ENCODE data around the gene KDELR1. TPM values are rescaled to one million over a fixed set of nuclear protein-coding genes. Genes with fewer than 3 reads are reported as not detected.

The KDELR1 gene
- total and polyA plus RNA-seq, 9 of the 15 experiments (the other 6 are each of a cell fraction or from before 2014, with no cell fraction given) = 6.1 to 165 (median 58.5) TPM

DNA sequence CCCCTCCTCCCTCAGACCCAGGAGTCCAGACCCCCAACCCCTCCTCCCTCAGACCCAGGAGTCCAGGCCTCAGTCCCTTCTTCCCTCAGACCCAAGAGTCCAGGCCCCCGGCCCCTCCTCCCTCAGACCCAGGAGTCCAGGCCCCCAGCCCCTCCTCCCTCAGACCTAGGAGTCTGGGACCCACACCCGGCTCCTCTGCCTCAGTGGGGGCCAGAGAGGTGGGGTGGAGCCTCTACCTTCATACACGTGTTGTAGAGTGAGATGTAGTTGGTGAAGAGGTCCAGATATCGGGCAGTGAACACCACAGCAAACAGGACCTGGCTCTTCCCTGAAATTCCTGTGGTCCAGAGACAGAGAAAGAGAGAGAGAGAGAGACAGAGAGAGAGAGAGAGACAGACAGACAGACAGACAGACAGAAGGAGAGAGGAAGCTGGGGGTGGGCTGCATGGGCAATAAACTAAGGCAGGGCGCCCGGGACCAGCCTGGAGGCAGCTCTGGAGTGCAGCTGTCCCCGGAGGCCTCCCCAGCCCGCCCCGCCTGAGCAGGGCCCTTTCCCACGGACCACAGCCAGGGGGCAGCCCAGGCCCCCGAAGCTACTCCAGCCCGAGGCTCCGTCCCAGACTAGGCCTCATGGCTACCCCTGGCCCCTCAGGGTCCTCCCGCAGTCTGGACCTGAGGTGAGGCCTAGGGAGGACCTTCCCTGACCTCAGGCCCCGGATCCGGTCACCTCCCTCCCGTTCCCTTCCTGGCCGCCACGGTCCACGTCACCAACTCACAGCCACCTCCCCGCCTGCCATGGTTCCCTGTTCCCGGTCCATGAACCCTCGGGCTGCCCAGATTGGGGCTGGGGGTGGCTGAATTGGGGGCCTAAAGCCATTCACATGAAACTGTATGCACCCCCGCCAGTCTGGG, 907 bp downstream of the KDELR1 start (continued):
- TF ChIP-seq, protein P1, sequence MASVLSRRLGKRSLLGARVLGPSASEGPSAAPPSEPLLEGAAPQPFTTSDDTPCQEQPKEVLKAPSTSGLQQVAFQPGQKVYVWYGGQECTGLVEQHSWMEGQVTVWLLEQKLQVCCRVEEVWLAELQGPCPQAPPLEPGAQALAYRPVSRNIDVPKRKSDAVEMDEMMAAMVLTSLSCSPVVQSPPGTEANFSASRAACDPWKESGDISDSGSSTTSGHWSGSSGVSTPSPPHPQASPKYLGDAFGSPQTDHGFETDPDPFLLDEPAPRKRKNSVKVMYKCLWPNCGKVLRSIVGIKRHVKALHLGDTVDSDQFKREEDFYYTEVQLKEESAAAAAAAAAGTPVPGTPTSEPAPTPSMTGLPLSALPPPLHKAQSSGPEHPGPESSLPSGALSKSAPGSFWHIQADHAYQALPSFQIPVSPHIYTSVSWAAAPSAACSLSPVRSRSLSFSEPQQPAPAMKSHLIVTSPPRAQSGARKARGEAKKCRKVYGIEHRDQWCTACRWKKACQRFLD (CRISPR knock-in tag; IDR thresholded peaks at IDR 0.05) = no peak
- peak; percentile 69; the same call in 1 of the 2 replicates for TF ChIP-seq ETV5 (CRISPR knock-in tag; IDR thresholded peaks at IDR 0.05; ENCODE audit: low read depth)
- TF ChIP-seq, protein P2, sequence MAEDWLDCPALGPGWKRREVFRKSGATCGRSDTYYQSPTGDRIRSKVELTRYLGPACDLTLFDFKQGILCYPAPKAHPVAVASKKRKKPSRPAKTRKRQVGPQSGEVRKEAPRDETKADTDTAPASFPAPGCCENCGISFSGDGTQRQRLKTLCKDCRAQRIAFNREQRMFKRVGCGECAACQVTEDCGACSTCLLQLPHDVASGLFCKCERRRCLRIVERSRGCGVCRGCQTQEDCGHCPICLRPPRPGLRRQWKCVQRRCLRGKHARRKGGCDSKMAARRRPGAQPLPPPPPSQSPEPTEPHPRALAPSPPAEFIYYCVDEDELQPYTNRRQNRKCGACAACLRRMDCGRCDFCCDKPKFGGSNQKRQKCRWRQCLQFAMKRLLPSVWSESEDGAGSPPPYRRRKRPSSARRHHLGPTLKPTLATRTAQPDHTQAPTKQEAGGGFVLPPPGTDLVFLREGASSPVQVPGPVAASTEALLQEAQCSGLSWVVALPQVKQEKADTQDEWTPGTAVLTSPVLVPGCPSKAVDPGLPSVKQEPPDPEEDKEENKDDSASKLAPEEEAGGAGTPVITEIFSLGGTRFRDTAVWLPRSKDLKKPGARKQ (CRISPR knock-in tag; IDR thresholded peaks at IDR 0.05) = no peak
- no peak for TF ChIP-seq TCFL5 (CRISPR knock-in tag; conservative IDR thresholded peaks at IDR 0.05)
- TF ChIP-seq ZC3H8 (IDR thresholded peaks at IDR 0.05) = no peak
- TF ChIP-seq, protein P3, sequence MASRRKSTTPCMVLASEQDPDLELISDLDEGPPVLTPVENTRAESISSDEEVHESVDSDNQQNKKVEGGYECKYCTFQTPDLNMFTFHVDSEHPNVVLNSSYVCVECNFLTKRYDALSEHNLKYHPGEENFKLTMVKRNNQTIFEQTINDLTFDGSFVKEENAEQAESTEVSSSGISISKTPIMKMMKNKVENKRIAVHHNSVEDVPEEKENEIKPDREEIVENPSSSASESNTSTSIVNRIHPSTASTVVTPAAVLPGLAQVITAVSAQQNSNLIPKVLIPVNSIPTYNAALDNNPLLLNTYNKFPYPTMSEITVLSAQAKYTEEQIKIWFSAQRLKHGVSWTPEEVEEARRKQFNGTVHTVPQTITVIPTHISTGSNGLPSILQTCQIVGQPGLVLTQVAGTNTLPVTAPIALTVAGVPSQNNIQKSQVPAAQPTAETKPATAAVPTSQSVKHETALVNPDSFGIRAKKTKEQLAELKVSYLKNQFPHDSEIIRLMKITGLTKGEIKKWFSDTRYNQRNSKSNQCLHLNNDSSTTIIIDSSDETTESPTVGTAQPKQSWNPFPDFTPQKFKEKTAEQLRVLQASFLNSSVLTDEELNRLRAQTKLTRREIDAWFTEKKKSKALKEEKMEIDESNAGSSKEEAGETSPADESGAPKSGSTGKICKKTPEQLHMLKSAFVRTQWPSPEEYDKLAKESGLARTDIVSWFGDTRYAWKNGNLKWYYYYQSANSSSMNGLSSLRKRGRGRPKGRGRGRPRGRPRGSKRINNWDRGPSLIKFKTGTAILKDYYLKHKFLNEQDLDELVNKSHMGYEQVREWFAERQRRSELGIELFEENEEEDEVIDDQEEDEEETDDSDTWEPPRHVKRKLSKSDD (conservative IDR thresholded peaks at IDR 0.05; ENCODE audit: low read length) = no peak
- TF ChIP-seq POLR3A (IDR thresholded peaks at IDR 0.05; ENCODE audit: borderline replicate concordance, extremely low read depth, insufficient read depth, insufficient read length) = no peak
- no peak for TF ChIP-seq SIX5 (IDR thresholded peaks at IDR 0.05; ENCODE audit: borderline replicate concordance in 1 of 2, insufficient read depth in 1 of 2, low read depth in 1 of 2, low read length in 2 of 2)
- TF ChIP-seq ZNF766 (CRISPR knock-in tag; conservative IDR thresholded peaks at IDR 0.05) = no peak
- TF ChIP-seq ZNF165 (CRISPR knock-in tag; IDR thresholded peaks at IDR 0.05; ENCODE audit: borderline replicate concordance) = no peak
- TF ChIP-seq FIP1L1 (IDR thresholded peaks at IDR 0.05; ENCODE audit: low read depth, low read length, poor library complexity, severe bottlenecking) = peak; percentile 71
- no peak for TF ChIP-seq FOXA1 (IDR thresholded peaks at IDR 0.05; ENCODE audit: borderline replicate concordance)
- no peak for TF ChIP-seq MXI1 (IDR thresholded peaks at IDR 0.05; ENCODE audit: low read depth, low read length)
- TF ChIP-seq, protein P4, sequence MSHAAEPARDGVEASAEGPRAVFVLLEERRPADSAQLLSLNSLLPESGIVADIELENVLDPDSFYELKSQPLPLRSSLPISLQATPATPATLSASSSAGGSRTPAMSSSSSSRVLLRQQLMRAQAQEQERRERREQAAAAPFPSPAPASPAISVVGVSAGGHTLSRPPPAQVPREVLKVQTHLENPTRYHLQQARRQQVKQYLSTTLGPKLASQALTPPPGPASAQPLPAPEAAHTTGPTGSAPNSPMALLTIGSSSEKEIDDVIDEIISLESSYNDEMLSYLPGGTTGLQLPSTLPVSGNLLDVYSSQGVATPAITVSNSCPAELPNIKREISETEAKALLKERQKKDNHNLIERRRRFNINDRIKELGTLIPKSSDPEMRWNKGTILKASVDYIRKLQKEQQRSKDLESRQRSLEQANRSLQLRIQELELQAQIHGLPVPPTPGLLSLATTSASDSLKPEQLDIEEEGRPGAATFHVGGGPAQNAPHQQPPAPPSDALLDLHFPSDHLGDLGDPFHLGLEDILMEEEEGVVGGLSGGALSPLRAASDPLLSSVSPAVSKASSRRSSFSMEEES (CRISPR knock-in tag; IDR thresholded peaks at IDR 0.05) = no peak
- TF ChIP-seq, protein P5, sequence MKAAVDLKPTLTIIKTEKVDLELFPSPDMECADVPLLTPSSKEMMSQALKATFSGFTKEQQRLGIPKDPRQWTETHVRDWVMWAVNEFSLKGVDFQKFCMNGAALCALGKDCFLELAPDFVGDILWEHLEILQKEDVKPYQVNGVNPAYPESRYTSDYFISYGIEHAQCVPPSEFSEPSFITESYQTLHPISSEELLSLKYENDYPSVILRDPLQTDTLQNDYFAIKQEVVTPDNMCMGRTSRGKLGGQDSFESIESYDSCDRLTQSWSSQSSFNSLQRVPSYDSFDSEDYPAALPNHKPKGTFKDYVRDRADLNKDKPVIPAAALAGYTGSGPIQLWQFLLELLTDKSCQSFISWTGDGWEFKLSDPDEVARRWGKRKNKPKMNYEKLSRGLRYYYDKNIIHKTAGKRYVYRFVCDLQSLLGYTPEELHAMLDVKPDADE (conservative IDR thresholded peaks at IDR 0.05; ENCODE audit: control insufficient read depth, low read depth, low read length) = peak; percentile 32; the same call in 1 of the 2 replicates
- TF ChIP-seq KDM1A (IDR thresholded peaks at IDR 0.05) = no peak

Measured in K562 (cell line).